NCI-H1436 treated with DMSO at 0.1 percent for 48 hours (cell line): ENCODE results near the gene ZNF841.
"Not testable (repeated sequence)": the region's sequence is repeated elsewhere in the genome, so short reads cannot be mapped to it uniquely, and the experiment has no call there.

Experiments
- DNase-seq: peaks from one replicate; lab custom pipeline; 2025; lab: John Stamatoyannopoulos, UW

The ZNF841 gene

GRCh38 chr19:52066258-52066863 lies 29.2 kb downstream of the ZNF841 start:
- DNase-seq = no peak

- no peak for DNase-seq
Measured at GRCh38 chr19:52065399-52065798, 30.2 kb downstream of the ZNF841 start.

- not testable (repeated sequence) for DNase-seq
Measured at GRCh38 chr19:52056480-52056879, 39.1 kb downstream of the ZNF841 start.

- peak; percentile 78 for DNase-seq
Measured at GRCh38 chr19:52051736-52052135, 43.8 kb downstream of the ZNF841 start.

GRCh38 chr19:52048555-52049501 lies 46.7 kb downstream of the ZNF841 start, which contains the start of gene ZNF432:
TSS of gene ZNF432 (minus strand) at chr19:52048838. CDS start at chr19:52046868, 1,970 bp downstream.
- peak; percentile 65 for DNase-seq

- no peak for DNase-seq
Measured at GRCh38 chr19:52039169-52039568, 56.4 kb downstream of the ZNF841 start.

GRCh38 chr19:52034051-52034728 lies 61.4 kb downstream of the ZNF841 start:
- no peak for DNase-seq

- DNase-seq = no peak
Measured at GRCh38 chr19:52028780-52029123, 66.8 kb downstream of the ZNF841 start.

GRCh38 chr19:52028027-52028779 lies 67.4 kb downstream of the ZNF841 start, which contains the start of gene ZNF614:
TSS of gene ZNF614 (minus strand) at chr19:52028379. CDS start at chr19:52025745, 2,634 bp downstream.
- DNase-seq = peak; percentile 47

- DNase-seq = not testable (repeated sequence)
Measured at GRCh38 chr19:52026255-52026990, 69.1 kb downstream of the ZNF841 start.

- DNase-seq = not testable (repeated sequence)
Measured at GRCh38 chr19:52024478-52024877, 71.1 kb downstream of the ZNF841 start.

- DNase-seq = no peak
Measured at GRCh38 chr19:52022193-52022592, 73.4 kb downstream of the ZNF841 start.

- DNase-seq = no peak
Measured at GRCh38 chr19:52020506-52020905, 75.1 kb downstream of the ZNF841 start.
